Endodermal cell (in vitro differentiated cells): ENCODE results near the gene BOLA3. TPM values are rescaled to one million over a fixed set of nuclear protein-coding genes. Genes with fewer than 3 reads are reported as not detected.

ENCODE experiments used
- DNase-seq: peaks from one replicate; pipeline ENCODE4 v3.0.0-alpha.2; 2017
- H3K27ac ChIP-seq: 2 replicates; pipeline ENCODE4 v1.5.1; 2013; ENCODE audit warnings: mild to moderate bottlenecking, low read depth, low read length, moderate library complexity
- H3K27me3 ChIP-seq: 2 replicates; pipeline ENCODE4 v1.6.1; 2013; ENCODE audit warnings: mild to moderate bottlenecking, low read length, moderate library complexity; ENCODE audit not compliant: insufficient read depth, control insufficient read depth, poor library complexity, severe bottlenecking
- H3K36me3 ChIP-seq: 2 replicates; pipeline ENCODE4 v1.7.0; 2013; ENCODE audit warnings: mild to moderate bottlenecking, low read length, moderate library complexity; ENCODE audit not compliant: control insufficient read depth, insufficient read depth
- H3K4me1 ChIP-seq: one replicate; pipeline ENCODE4 v1.7.0; 2013; ENCODE audit warnings: low read length; ENCODE audit not compliant: control insufficient read depth, insufficient read depth
- H3K4me3 ChIP-seq: 2 replicates; pipeline ENCODE4 v1.5.1; 2013; ENCODE audit warnings: mild to moderate bottlenecking, low read length, moderate library complexity
- H3K9ac ChIP-seq: 2 replicates; pipeline ENCODE4 v1.6.1; 2013; ENCODE audit warnings: mild to moderate bottlenecking, low read length, moderate library complexity; ENCODE audit not compliant: poor library complexity, severe bottlenecking; ENCODE audit errors: extremely low read depth
- H3K9me3 ChIP-seq: 2 replicates; pipeline ENCODE4 v1.6.1; 2013; ENCODE audit warnings: mild to moderate bottlenecking, low read length, moderate library complexity; ENCODE audit not compliant: control insufficient read depth
- H3K27ac Mint-ChIP-seq: 2 replicates; pipeline ENCODE4 v1.8.0; 2020; ENCODE audit warnings: mixed read lengths
- H3K27me3 Mint-ChIP-seq: 2 replicates; pipeline ENCODE4 v1.8.0; 2021; ENCODE audit warnings: mild to moderate bottlenecking, mixed read lengths; ENCODE audit not compliant: insufficient read depth
- H3K36me3 Mint-ChIP-seq: 2 replicates; pipeline ENCODE4 v1.8.0; 2020; ENCODE audit warnings: low read depth, mixed read lengths
- H3K4me1 Mint-ChIP-seq: 2 replicates; pipeline ENCODE4 v1.8.0; 2020; ENCODE audit warnings: mixed read lengths
- H3K4me3 Mint-ChIP-seq: 2 replicates; pipeline ENCODE4 v1.8.0; 2020; ENCODE audit warnings: mild to moderate bottlenecking, moderate library complexity, mixed read lengths
- H3K9me3 Mint-ChIP-seq: 2 replicates; pipeline ENCODE4 v1.8.0; 2020; ENCODE audit warnings: mild to moderate bottlenecking, mixed read lengths
- WGBS, 2 experiments: methylation state at CpG; one replicate each; pipeline versions ENCODE4 v1.1.5 to v1.1.7; 2013; ENCODE audit warnings: missing lambda C conversion rate in 2 of 2, mixed read lengths in 1 of 2; ENCODE audit not compliant: insufficient coverage in 1 of 2, insufficient read length in 1 of 2; 5-methylcytosine and 5-hydroxymethylcytosine counted together
- total RNA-seq, 2 donors: library from RNA; stranded (reverse); fragmentation: NEBNext Ultra II Directional in 1 of 2; extraction: Animal tissue kit (Norgen Biotek cat#: 25700) in 1 of 2; gene quantifications; 2 replicates in 1 of 2; 3 replicates in 1 of 2; pipeline ENCODE4 v1.2.1, GENCODE V29; 2021
- TF ChIP-seq, protein P1 (sequence below): fragments of 200-600 bp; sonication (generic); conservative IDR thresholded peaks from 2 replicates; pipeline ENCODE4 v1.5.0; 2021; ENCODE audit warnings: antibody characterized with exemption, mild to moderate bottlenecking

Gene BOLA3
- total RNA-seq, 2 donors from 2014 or later = 42.5 to 43.2 TPM

DNA sequence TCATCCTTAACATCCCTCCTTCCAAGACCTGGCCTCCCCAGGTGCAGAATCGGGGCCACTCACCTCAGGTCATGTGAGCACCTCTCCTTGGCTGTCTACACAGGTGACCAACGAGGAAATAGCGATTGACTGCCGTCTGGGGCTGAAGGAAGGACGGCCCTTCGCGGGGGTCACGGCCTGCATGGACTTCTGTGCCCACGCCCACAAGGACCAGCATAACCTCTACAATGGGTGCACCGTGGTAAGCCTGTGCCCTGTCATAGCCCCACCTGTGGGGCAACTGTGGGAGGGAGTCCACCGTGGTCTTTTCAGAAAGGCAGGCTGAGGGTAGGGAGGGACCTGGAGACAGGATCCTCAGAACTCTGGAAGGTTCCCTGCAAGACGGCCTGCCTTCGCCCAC, 54.3 kb downstream of the BOLA3 start:
- TF ChIP-seq, protein P1, sequence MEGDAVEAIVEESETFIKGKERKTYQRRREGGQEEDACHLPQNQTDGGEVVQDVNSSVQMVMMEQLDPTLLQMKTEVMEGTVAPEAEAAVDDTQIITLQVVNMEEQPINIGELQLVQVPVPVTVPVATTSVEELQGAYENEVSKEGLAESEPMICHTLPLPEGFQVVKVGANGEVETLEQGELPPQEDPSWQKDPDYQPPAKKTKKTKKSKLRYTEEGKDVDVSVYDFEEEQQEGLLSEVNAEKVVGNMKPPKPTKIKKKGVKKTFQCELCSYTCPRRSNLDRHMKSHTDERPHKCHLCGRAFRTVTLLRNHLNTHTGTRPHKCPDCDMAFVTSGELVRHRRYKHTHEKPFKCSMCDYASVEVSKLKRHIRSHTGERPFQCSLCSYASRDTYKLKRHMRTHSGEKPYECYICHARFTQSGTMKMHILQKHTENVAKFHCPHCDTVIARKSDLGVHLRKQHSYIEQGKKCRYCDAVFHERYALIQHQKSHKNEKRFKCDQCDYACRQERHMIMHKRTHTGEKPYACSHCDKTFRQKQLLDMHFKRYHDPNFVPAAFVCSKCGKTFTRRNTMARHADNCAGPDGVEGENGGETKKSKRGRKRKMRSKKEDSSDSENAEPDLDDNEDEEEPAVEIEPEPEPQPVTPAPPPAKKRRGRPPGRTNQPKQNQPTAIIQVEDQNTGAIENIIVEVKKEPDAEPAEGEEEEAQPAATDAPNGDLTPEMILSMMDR = no peak
- H3K9me3 Mint-ChIP-seq = no peaks in the 10 kb centered on the region

DNA sequence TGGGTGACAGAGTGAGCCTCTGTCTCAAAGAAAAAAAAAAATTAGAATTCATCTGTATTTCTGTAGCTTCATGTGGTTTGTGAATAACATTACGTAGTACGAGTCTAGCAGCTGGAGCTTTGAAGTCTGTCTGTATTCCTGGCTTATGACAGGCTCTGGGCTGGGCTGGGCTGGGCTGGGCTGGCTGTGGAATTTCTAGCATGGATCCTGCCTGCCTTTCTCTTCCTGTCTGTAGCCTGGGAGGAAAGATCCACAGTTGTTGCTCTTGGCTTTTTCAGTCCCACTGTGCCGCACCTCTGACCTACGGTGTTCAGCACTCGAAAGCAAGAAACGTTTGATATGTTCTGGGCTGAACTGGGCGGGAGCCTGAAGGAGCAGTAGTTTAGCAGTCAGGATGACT, 55.4 kb downstream of the BOLA3 start:
- TF ChIP-seq, protein P1 = no peak
- no peak overlapping the region for H3K4me3 Mint-ChIP-seq
- H3K27ac Mint-ChIP-seq = no peak overlapping the region
- WGBS, 2 experiments = 92 to 93% methylated on average over 7 of the region's 7 CpGs
- H3K27me3 ChIP-seq = no peaks in the 10 kb centered on the region
- no peak for DNase-seq
- no peaks in the 10 kb centered on the region for H3K27me3 Mint-ChIP-seq
- peaks cover 63% of the 10 kb centered on the region for H3K36me3 Mint-ChIP-seq
- H3K27ac ChIP-seq = no peak overlapping the region
- H3K9me3 Mint-ChIP-seq = no peaks in the 10 kb centered on the region
- H3K4me1 ChIP-seq = no peaks in the 10 kb centered on the region
- H3K9me3 ChIP-seq = no peaks in the 10 kb centered on the region
- peaks cover 4% of the 10 kb centered on the region for H3K4me1 Mint-ChIP-seq
- no peak overlapping the region for H3K4me3 ChIP-seq
- H3K36me3 ChIP-seq = peaks cover 62% of the 10 kb centered on the region
- H3K9ac ChIP-seq = no peak overlapping the region

More for the DNA sequence above, 54.3 kb downstream of the BOLA3 start:
- DNase-seq = no peak
- H3K36me3 ChIP-seq = peaks cover 58% of the 10 kb centered on the region
- H3K27me3 Mint-ChIP-seq = no peaks in the 10 kb centered on the region
- H3K9ac ChIP-seq = no peak overlapping the region
- peaks cover 56% of the 10 kb centered on the region for H3K36me3 Mint-ChIP-seq
- H3K4me1 ChIP-seq = no peaks in the 10 kb centered on the region
- peaks cover 4% of the 10 kb centered on the region for H3K4me1 Mint-ChIP-seq
- H3K27ac Mint-ChIP-seq = no peak overlapping the region
- no peaks in the 10 kb centered on the region for H3K9me3 ChIP-seq
- no peak overlapping the region for H3K4me3 Mint-ChIP-seq
- no peak overlapping the region for H3K4me3 ChIP-seq
- H3K27me3 ChIP-seq = no peaks in the 10 kb centered on the region
- H3K27ac ChIP-seq = no peak overlapping the region
- WGBS, 2 experiments = 90 to 98% methylated on average over 7 to 13 of the region's 13 CpGs

DNA sequence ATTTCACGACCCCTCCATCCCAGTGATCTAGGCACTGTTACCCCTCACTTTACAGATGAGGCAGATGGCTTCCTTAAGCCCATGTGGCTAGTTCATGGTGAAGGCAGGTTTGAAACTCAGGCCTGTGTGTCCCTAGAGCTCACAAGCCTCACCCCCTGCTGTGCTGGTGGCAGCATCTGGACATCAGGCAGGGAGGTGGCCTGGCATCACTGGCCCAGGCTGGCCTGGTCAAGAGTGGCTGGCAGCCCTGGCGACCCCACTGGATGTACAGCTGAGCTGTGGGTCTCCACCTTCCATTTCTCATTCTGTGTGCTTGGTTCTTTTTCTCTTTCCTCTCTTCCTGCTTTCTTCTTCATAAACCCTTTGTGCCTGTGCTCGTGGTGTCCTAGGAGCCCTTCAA, 56.3 kb downstream of the BOLA3 start:
- TF ChIP-seq, protein P1 = no peak
- Histone ChIP-seq H3K9ac (no peak overlapping the region), H3K9me3 (no peaks in the 10 kb centered on the region), H3K4me1 (no peaks in the 10 kb centered on the region), H3K27me3 (no peaks in the 10 kb centered on the region), H3K4me3 (no peak overlapping the region), H3K36me3 (peaks cover 67% of the 10 kb centered on the region), H3K27ac (no peak overlapping the region)
- no peak overlapping the region for H3K4me3 Mint-ChIP-seq
- H3K36me3 Mint-ChIP-seq = peaks cover 67% of the 10 kb centered on the region
- H3K27ac Mint-ChIP-seq = no peak overlapping the region
- H3K9me3 Mint-ChIP-seq = no peaks in the 10 kb centered on the region
- H3K27me3 Mint-ChIP-seq = no peaks in the 10 kb centered on the region
- peaks cover 4% of the 10 kb centered on the region for H3K4me1 Mint-ChIP-seq
- DNase-seq = no peak
- WGBS, 2 experiments = 91 to 95% methylated on average over 1 to 3 of the region's 3 CpGs
